ENCODE measurements around the gene UBA1.

UBA1 gene

GRCh38 chrX:47193475-47194193 lies at the start of gene UBA1:
Gene UBA1 (plus strand): TSS chrX:47193829. CDS start chrX:47198803, 4,974 bp downstream.
- Histone ChIP-seq H3K27me3 (ENCODE audit: low read depth, low read length) (no peaks in the 10 kb centered on the region), H3K4me3 (ENCODE audit: low read depth in 1 of 2, low read length in 2 of 2) (peak within 1 kb of the TSS; percentile 71 to 83), H3K27ac (ENCODE audit: low read length) (peak within 1 kb of the TSS; percentile 86), H3K9me3 (ENCODE audit: control insufficient read depth in 1 of 2, low read length in 2 of 2) (no peaks in the 10 kb centered on the region), H3K36me3 (ENCODE audit: control insufficient read depth in 1 of 2, insufficient read depth in 2 of 2, low read length in 2 of 2) (peaks cover 1 to 4% of the 10 kb centered on the region in 2 donors), H3K4me1 (ENCODE audit: control insufficient read depth in 1 of 2, insufficient read depth in 2 of 2, low read length in 2 of 2) (peaks cover 9 to 58% of the 10 kb centered on the region in 2 donors)

DNA sequence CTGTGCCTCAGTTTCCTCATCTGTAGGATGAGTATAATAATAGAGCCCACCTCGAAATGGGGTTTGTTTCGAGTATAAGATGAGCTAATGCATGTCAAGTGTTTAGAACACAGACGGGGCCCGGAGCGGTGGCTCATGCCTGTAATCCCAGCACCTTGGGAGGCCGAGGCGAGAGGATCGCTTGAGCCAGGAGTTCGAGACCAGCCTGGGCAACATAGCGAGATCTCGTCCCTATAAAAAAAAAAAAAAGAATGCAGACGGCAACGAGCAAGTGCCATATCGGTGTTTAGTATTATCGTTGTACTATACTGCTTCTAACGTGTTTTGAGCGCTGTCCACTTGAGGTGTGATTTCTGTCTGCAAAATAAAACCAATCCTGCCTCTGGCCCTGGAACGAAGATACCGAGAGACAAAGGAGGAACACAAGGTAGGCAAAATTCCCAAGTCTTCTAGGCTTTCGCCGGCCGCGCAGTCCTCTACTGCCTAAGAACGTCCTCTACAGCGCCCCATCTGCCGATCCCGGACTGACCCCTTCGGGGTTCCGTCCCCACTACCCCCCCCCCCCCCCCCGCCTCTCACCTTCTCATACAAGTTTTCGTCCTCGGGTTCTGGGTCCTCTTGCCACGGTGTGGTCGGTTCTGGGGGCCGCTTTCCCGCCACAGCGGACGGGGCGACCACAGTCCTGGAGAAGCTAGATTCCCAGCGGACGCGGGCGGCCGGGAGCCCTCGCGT lies 49.6 kb upstream of the UBA1 start:
- H3K27me3 ChIP-seq (ENCODE audit: low read depth, low read length): no peaks in the 10 kb centered on the region
- peak overlapping the region; percentile 92 for H3K27ac ChIP-seq (ENCODE audit: low read length)
- no peaks in the 10 kb centered on the region for H3K9me3 ChIP-seq (ENCODE audit: control insufficient read depth in 1 of 2, low read length in 2 of 2)
- peaks cover 0 to 22% of the 10 kb centered on the region in 2 donors for H3K4me1 ChIP-seq (ENCODE audit: control insufficient read depth in 1 of 2, insufficient read depth in 2 of 2, low read length in 2 of 2)
- H3K4me3 ChIP-seq (ENCODE audit: low read depth in 1 of 2, low read length in 2 of 2): peak overlapping the region; percentile 70 to 80
- peaks cover 12 to 13% of the 10 kb centered on the region in 2 donors for H3K36me3 ChIP-seq (ENCODE audit: control insufficient read depth in 1 of 2, insufficient read depth in 2 of 2, low read length in 2 of 2)

- H3K4me1 ChIP-seq (ENCODE audit: control insufficient read depth in 1 of 2, insufficient read depth in 2 of 2, low read length in 2 of 2): peaks cover 0 to 22% of the 10 kb centered on the region in 2 donors
- peak within 1 kb of the TSS; percentile 70 to 80 for H3K4me3 ChIP-seq (ENCODE audit: low read depth in 1 of 2, low read length in 2 of 2)
- no peaks in the 10 kb centered on the region for H3K9me3 ChIP-seq (ENCODE audit: control insufficient read depth in 1 of 2, low read length in 2 of 2)
- H3K36me3 ChIP-seq (ENCODE audit: control insufficient read depth in 1 of 2, insufficient read depth in 2 of 2, low read length in 2 of 2): peaks cover 12% of the 10 kb centered on the region in 2 donors
- H3K27me3 ChIP-seq (ENCODE audit: low read depth, low read length): no peaks in the 10 kb centered on the region
- peak within 1 kb of the TSS; percentile 92 for H3K27ac ChIP-seq (ENCODE audit: low read length)
Measured at GRCh38 chrX:47144626-47145394, 48.8 kb upstream of the UBA1 start, which contains the start of the genes NDUFB11 and RBM10. Gene NDUFB11 (minus strand): TSS chrX:47144702. CDS start chrX:47144679, 23 bp downstream. Gene RBM10 (plus strand): TSS chrX:47145221. CDS start chrX:47147482, 2,261 bp downstream.

DNA sequence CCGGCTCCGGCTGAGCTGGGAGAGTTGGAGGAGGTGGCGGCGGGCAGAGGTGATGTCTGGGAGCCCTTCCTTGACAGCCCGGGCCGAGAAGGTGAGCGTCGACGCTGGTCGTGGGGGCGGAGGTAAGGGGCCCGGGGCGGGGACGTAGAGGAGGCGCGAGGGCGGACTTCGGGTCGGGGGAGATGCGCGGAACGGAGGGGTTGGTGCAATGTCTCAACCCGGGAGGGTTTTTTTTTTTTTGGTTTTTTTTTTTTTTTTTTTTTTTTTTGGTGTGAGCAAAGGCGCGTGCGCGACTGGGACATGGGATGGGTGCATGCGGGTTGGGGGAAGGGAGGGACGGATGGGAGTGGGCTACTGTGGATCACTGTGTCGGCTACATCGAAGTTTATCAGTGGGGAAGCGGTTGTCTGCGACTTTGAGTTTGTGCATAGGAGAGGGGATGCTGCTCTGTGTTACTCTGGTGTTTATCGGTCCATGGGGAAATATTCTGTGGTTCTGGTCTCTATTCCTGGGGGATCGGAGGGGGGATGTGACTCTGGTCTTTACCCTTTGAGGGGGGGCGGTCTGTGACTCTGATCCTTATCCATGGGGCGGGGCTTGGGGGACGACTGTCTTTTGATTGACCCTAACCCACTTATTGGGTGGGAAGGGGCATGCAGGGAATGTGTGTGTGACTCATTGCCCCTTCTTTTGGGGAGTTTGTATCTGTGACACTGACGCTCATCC lies 48.1 kb upstream of the UBA1 start:
- Histone ChIP-seq H3K9me3 (ENCODE audit: control insufficient read depth in 1 of 2, low read length in 2 of 2) (no peaks in the 10 kb centered on the region), H3K27ac (ENCODE audit: low read length) (peak overlapping the region; percentile 92), H3K4me3 (ENCODE audit: low read depth in 1 of 2, low read length in 2 of 2) (peak overlapping the region; percentile 70 to 80), H3K36me3 (ENCODE audit: control insufficient read depth in 1 of 2, insufficient read depth in 2 of 2, low read length in 2 of 2) (peaks cover 7 to 12% of the 10 kb centered on the region in 2 donors), H3K27me3 (ENCODE audit: low read depth, low read length) (no peaks in the 10 kb centered on the region), H3K4me1 (ENCODE audit: control insufficient read depth in 1 of 2, insufficient read depth in 2 of 2, low read length in 2 of 2) (peaks cover 0 to 22% of the 10 kb centered on the region in 2 donors)

DNA sequence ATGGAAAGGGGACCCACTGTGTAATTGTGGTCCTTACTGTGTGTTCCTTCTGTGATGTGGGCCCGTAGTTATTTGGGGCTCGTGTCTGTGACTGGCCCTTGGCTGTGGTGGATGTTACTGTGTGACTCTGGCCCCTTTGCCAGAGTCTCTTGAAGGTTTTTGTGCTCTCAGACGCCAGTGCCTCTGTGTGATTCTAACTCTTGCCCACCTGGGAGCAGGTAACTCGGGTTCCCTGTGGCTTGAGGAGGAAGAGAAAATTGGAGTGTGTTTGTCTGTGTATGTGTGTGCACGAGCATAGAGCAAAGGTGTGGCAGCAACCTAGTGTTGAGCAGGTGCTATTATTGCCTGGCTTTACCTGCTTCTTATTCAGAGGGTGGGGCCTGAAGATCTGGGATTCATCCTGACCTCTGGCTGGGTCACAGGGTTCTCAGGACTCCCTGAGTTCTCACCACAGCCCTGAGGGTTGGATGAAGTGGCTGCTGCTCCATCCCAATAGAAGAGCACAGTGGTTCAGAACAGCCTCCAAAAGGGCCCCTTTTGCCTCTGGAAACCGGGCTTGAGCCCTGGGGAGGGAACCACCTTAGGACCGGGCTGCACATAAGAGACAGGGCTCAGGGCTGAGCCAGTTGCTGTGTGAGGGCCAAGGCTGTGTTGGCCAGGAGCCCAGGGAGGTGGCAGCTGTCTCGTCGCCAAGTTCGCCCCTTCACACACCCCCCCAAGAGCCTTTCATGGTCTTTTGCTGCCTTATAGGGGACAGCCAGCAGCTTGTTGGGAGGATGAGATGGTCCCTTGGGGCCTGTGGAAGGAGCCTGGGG lies 47.3 kb upstream of the UBA1 start:
- peak overlapping the region; percentile 70 to 80 for H3K4me3 ChIP-seq (ENCODE audit: low read depth in 1 of 2, low read length in 2 of 2)
- peaks cover 0 to 22% of the 10 kb centered on the region in 2 donors for H3K4me1 ChIP-seq (ENCODE audit: control insufficient read depth in 1 of 2, insufficient read depth in 2 of 2, low read length in 2 of 2)
- H3K27ac ChIP-seq (ENCODE audit: low read length): peak overlapping the region; percentile 92
- no peaks in the 10 kb centered on the region for H3K27me3 ChIP-seq (ENCODE audit: low read depth, low read length)
- H3K9me3 ChIP-seq (ENCODE audit: control insufficient read depth in 1 of 2, low read length in 2 of 2): no peaks in the 10 kb centered on the region
- H3K36me3 ChIP-seq (ENCODE audit: control insufficient read depth in 1 of 2, insufficient read depth in 2 of 2, low read length in 2 of 2): peaks cover 7 to 12% of the 10 kb centered on the region in 2 donors

- peaks cover 0 to 22% of the 10 kb centered on the region in 2 donors for H3K4me1 ChIP-seq (ENCODE audit: control insufficient read depth in 1 of 2, insufficient read depth in 2 of 2, low read length in 2 of 2)
- H3K9me3 ChIP-seq (ENCODE audit: control insufficient read depth in 1 of 2, low read length in 2 of 2): no peaks in the 10 kb centered on the region
- peak overlapping the region in 1 of 2 donors; percentile 70 for H3K4me3 ChIP-seq (ENCODE audit: low read depth in 1 of 2, low read length in 2 of 2)
- peaks cover 3 to 7% of the 10 kb centered on the region in 2 donors for H3K36me3 ChIP-seq (ENCODE audit: control insufficient read depth in 1 of 2, insufficient read depth in 2 of 2, low read length in 2 of 2)
- H3K27me3 ChIP-seq (ENCODE audit: low read depth, low read length): no peaks in the 10 kb centered on the region
- no peak overlapping the region for H3K27ac ChIP-seq (ENCODE audit: low read length)
Measured at GRCh38 chrX:47146936-47147859, 46.4 kb upstream of the UBA1 start.

DNA sequence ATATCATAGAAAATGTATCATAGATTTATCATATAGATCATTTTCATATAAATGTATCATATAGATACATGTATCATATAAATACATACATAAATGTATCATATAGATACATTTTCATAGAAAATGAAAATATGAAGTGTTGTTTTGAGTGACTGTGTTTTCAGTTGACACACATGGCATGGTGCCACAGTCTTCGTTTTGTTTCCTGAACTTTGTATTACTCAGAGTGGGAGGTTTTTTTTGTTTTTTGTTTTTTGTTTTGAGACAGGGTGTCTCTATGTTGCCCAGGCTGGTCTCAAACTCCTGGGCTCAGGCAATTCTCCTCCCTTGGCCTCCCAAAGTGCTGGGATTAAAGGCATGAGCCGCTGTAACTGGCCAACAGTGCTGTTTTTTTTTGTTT lies 44.7 kb upstream of the UBA1 start:
- Histone ChIP-seq H3K9me3 (ENCODE audit: control insufficient read depth in 1 of 2, low read length in 2 of 2) (no peaks in the 10 kb centered on the region), H3K27me3 (ENCODE audit: low read depth, low read length) (no peaks in the 10 kb centered on the region), H3K4me3 (ENCODE audit: low read depth in 1 of 2, low read length in 2 of 2) (no peak overlapping the region), H3K36me3 (ENCODE audit: control insufficient read depth in 1 of 2, insufficient read depth in 2 of 2, low read length in 2 of 2) (no peaks in the 10 kb centered on the region), H3K27ac (ENCODE audit: low read length) (no peak overlapping the region), H3K4me1 (ENCODE audit: control insufficient read depth in 1 of 2, insufficient read depth in 2 of 2, low read length in 2 of 2) (peaks cover 0 to 18% of the 10 kb centered on the region in 2 donors)

- no peaks in the 10 kb centered on the region for H3K27me3 ChIP-seq (ENCODE audit: low read depth, low read length)
- no peak overlapping the region for H3K4me3 ChIP-seq (ENCODE audit: low read depth in 1 of 2, low read length in 2 of 2)
- H3K9me3 ChIP-seq (ENCODE audit: control insufficient read depth in 1 of 2, low read length in 2 of 2): no peaks in the 10 kb centered on the region
- H3K27ac ChIP-seq (ENCODE audit: low read length): no peak overlapping the region
- peaks cover 0 to 13% of the 10 kb centered on the region in 2 donors for H3K4me1 ChIP-seq (ENCODE audit: control insufficient read depth in 1 of 2, insufficient read depth in 2 of 2, low read length in 2 of 2)
- peaks cover 0 to 1% of the 10 kb centered on the region in 2 donors for H3K36me3 ChIP-seq (ENCODE audit: control insufficient read depth in 1 of 2, insufficient read depth in 2 of 2, low read length in 2 of 2)
Measured at GRCh38 chrX:47151435-47151834, 42.2 kb upstream of the UBA1 start.

DNA sequence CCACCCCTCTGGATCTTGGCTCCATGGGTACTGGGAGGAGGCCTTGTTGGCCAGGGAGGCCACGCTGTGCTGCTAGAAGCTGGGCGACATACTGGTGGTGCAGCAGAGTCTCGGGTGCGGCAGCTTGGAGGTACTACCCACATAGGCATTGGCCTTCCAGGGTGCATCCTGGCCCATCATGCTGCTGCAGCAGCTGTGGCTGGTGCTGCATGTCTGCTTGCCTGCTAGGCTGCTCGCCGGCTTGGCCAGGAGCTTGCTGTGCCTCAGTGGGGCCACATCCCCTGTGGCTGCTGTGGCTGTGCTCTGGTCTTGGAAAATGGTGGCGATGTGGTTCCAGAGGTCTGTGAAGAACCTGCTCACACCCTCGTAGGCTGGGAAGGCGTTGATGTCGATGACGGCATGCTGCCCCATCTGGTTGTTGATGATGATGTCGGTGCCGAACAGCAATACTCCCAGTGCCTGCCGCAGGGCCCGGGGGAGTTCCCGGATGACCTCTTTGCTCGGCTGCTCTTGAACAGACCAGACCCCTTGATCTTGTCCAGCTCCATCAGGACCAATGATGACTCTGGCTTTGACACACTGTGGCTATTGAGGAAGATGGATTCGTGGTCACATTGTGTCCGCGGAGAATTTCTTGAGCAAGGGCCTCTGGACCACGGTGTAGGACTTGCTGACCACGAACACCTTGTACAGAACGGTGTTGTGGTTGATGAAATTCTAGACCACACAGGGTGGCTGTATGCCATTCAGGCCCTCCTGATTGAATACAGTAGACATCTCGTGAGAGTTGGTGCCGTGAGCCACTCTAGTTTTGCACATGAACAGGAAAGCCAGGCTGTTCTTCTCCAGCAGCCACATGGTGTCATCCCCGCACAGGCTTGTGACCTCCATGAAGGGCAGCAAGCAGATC lies 36.8 kb upstream of the UBA1 start:
- Histone ChIP-seq H3K4me1 (ENCODE audit: control insufficient read depth in 1 of 2, insufficient read depth in 2 of 2, low read length in 2 of 2) (no peaks in the 10 kb centered on the region), H3K4me3 (ENCODE audit: low read depth in 1 of 2, low read length in 2 of 2) (no peak overlapping the region), H3K27ac (ENCODE audit: low read length) (no peak overlapping the region), H3K27me3 (ENCODE audit: low read depth, low read length) (no peaks in the 10 kb centered on the region), H3K36me3 (ENCODE audit: control insufficient read depth in 1 of 2, insufficient read depth in 2 of 2, low read length in 2 of 2) (peaks cover 0 to 11% of the 10 kb centered on the region in 2 donors), H3K9me3 (ENCODE audit: control insufficient read depth in 1 of 2, low read length in 2 of 2) (no peaks in the 10 kb centered on the region)

Data from muscle layer of duodenum (tissue), 2 donors.